B cell (primary cell): ENCODE measurements around the gene HRK. TPM values are rescaled to one million over a fixed set of nuclear protein-coding genes. Genes with fewer than 3 reads are reported as not detected.

Experiments
- ATAC-seq: fragments of 200-7000 bp; cut with Tn5 transposase; one replicate; pipeline ENCODE4 v1.10.0; 2021; ENCODE audit warnings: low read depth, mild to moderate bottlenecking, moderate number of reproducible peaks, moderate library complexity
- CTCF ChIA-PET: fragments of 350-600 bp; sonication (Branson Sonifier 250); formaldehyde crosslinking; loops from one replicate; lab custom pipeline; 2021; ENCODE audit warnings: antibody characterized with exemption, inconsistent platforms; lab: Charles Lee
- POLR2A ChIA-PET: fragments of 350-600 bp; sonication (Branson Sonifier 250); formaldehyde crosslinking; loops from one replicate; lab custom pipeline; 2021; ENCODE audit warnings: antibody characterized with exemption; lab: Charles Lee
- DNase-seq: peaks from one replicate; pipeline ENCODE4 v3.0.0; 2013
- H2AFZ ChIP-seq: 2 replicates; pipeline ENCODE4 v1.6.1; 2012; ENCODE audit warnings: mild to moderate bottlenecking, low read depth, low read length; ENCODE audit not compliant: insufficient read depth, poor library complexity, severe bottlenecking
- H3K27ac ChIP-seq, 2 donors: 1 replicate in 1 of 2; 2 replicates in 1 of 2; pipeline ENCODE4 v1.5.1; 2012 to 2013; ENCODE audit warnings: low read length in 2 of 2, mild to moderate bottlenecking in 2 of 2, moderate library complexity in 1 of 2
- H3K27me3 ChIP-seq, 4 experiments: fragments of 200-600 bp in 1 of 4; sonication (generic) in 1 of 4; replicated peaks in 1 of 4; 1 replicate in 2 of 4; 2 replicates in 2 of 4; pipeline versions ENCODE4 v1.6.1 to v1.7.0; 2013 to 2016; ENCODE audit warnings: low read length in 3 of 4, mild to moderate bottlenecking in 2 of 4, mixed read lengths in 1 of 4, moderate library complexity in 1 of 4; ENCODE audit not compliant: insufficient read depth in 4 of 4, control insufficient read depth in 3 of 4; ENCODE audit errors: control extremely low read depth in 1 of 4
- H3K36me3 ChIP-seq, 2 experiments: replicated peaks in 1 of 2; 1 replicate in 1 of 2; 2 replicates in 1 of 2; pipeline versions ENCODE4 v1.6.1 to v1.7.1; 2013; ENCODE audit warnings: low read length in 1 of 2; ENCODE audit not compliant: insufficient read depth in 2 of 2, control insufficient read depth in 1 of 2; ENCODE audit errors: control extremely low read depth in 1 of 2, extremely low read depth in 1 of 2
- H3K4me1 ChIP-seq, 2 donors: fragments of 200-600 bp in 1 of 2; sonication (generic) in 1 of 2; 1 replicate in 1 of 2; 2 replicates in 1 of 2; pipeline versions ENCODE4 v1.5.1 to v1.6.1; 2013 to 2017; ENCODE audit warnings: low read length in 2 of 2; ENCODE audit not compliant: control insufficient read depth in 2 of 2, insufficient read depth in 2 of 2
- H3K4me2 ChIP-seq: replicated peaks from 2 replicates; pipeline ENCODE3; 2012; ENCODE audit warnings: mild to moderate bottlenecking, low read depth, low read length; ENCODE audit not compliant: poor library complexity, severe bottlenecking
- H3K4me3 ChIP-seq, 5 experiments: fragments of 200-600 bp in 1 of 5; sonication (generic) in 1 of 5; 1 replicate in 3 of 5; 2 replicates in 2 of 5; pipeline versions ENCODE4 v1.5.1 to v1.7.0; 2011 to 2016; ENCODE audit warnings: low read length in 4 of 5, mild to moderate bottlenecking in 4 of 5, low read depth in 2 of 5, control low read depth in 1 of 5, moderate library complexity in 1 of 5; ENCODE audit not compliant: insufficient read depth in 1 of 5; ENCODE audit errors: control extremely low read depth in 1 of 5, extremely low read depth in 1 of 5
- H3K79me2 ChIP-seq: fragments of 200-600 bp; sonication (generic); one replicate; pipeline ENCODE4 v1.6.0; 2016; ENCODE audit warnings: low read length; ENCODE audit not compliant: control insufficient read depth, insufficient read depth
- H3K9ac ChIP-seq: fragments of 200-600 bp; sonication (generic); 2 replicates; pipeline ENCODE4 v1.6.1; 2017; ENCODE audit warnings: mild to moderate bottlenecking, low read length, moderate library complexity
- H3K9me3 ChIP-seq, 3 donors: one replicate each; pipeline versions ENCODE4 v1.6.1 to v1.7.1; 2013; ENCODE audit warnings: low read length in 2 of 3; ENCODE audit not compliant: control insufficient read depth in 2 of 3, insufficient read depth in 1 of 3; ENCODE audit errors: control extremely low read depth in 1 of 3
- H4K20me1 ChIP-seq: 2 replicates; pipeline ENCODE4 v1.6.0; 2012; ENCODE audit warnings: mild to moderate bottlenecking, low read length; ENCODE audit not compliant: insufficient read depth, control insufficient read depth, poor library complexity, severe bottlenecking
- H3K27ac Mint-ChIP-seq: one replicate; pipeline ENCODE4 v1.8.0; 2021; ENCODE audit warnings: mixed read lengths
- H3K27me3 Mint-ChIP-seq: one replicate; pipeline ENCODE4 v1.8.0; 2021; ENCODE audit warnings: mixed read lengths
- H3K4me1 Mint-ChIP-seq: one replicate; pipeline ENCODE4 v1.8.0; 2021; ENCODE audit warnings: mixed read lengths
- H3K4me3 Mint-ChIP-seq: one replicate; pipeline ENCODE4 v1.8.0; 2021; ENCODE audit warnings: mixed read lengths
- H3K9me3 Mint-ChIP-seq: one replicate; pipeline ENCODE4 v1.8.0; 2022; ENCODE audit warnings: mixed read lengths; ENCODE audit not compliant: insufficient read depth
- CTCF ChIP-seq: fragments of 200-600 bp; IDR thresholded peaks from one replicate; pipeline ENCODE4 v1.8.0; 2022; ENCODE audit warnings: antibody characterized with exemption, mild to moderate bottlenecking
- EZH2 ChIP-seq: IDR thresholded peaks from 2 replicates; pipeline ENCODE4 v1.6.1; 2012; ENCODE audit warnings: borderline replicate concordance, low read depth, mild to moderate bottlenecking, moderate library complexity, low read length; ENCODE audit not compliant: insufficient read depth, poor library complexity, severe bottlenecking
- WGBS: methylation state at CpG from one replicate; pipeline ENCODE4 v1.1.5; 2013; ENCODE audit warnings: missing lambda C conversion rate; ENCODE audit not compliant: insufficient coverage; 5-methylcytosine and 5-hydroxymethylcytosine counted together
- intact Hi-C: fragments of 100-400 bp; cut with micrococcal nuclease; formaldehyde crosslinking; loops from one replicate; pipeline ENCODE4 v1.10.0; 2022
- polyA plus RNA-seq: library from polyadenylated mRNA; depleted of rRNA; stranded (reverse); fragments of >200 nt; gene quantifications from 2 replicates; pipeline ENCODE4 v1.2.3, GENCODE V29; 2012
- total RNA-seq, 2 donors: library from RNA; stranded (reverse); fragments of 120-200 nt in 1 of 2; gene quantifications; 1 replicate in 1 of 2; 2 replicates in 1 of 2; pipeline versions ENCODE4 v1.2.3 to v1.2.4, GENCODE V29; 2013 to 2022

HRK gene
- total and polyA plus RNA-seq, 2 donors (not counting 1 experiment from before 2014, with no cell fraction given), result 1.8 to 45.1 TPM

- Mint-ChIP-seq H3K4me1 (no peaks in the 10 kb centered on the region), H3K27me3 (peaks cover 35% of the 10 kb centered on the region), H3K27ac (no peak overlapping the region), H3K4me3 (no peak overlapping the region), H3K9me3 (no peaks in the 10 kb centered on the region)
- H3K27me3 ChIP-seq, result peaks cover 0 to 11% (median 4%) of the 10 kb centered on the region in 4 experiments
- 70% methylated on average over 4 of the region's 4 CpGs for WGBS
- H3K27ac ChIP-seq, result no peak overlapping the region
- peaks cover 0 to 2% (median 0%) of the 10 kb centered on the region in 3 donors for H3K9me3 ChIP-seq
- no peaks in the 10 kb centered on the region for H4K20me1 ChIP-seq
- H3K79me2 ChIP-seq, result no peaks in the 10 kb centered on the region
- H3K4me2 ChIP-seq, result no peak overlapping the region
- no peaks in the 10 kb centered on the region for H3K36me3 ChIP-seq
- H3K4me3 ChIP-seq, result no peak overlapping the region
- DNase-seq, result no peak
- POLR2A ChIA-PET, result no interaction called here
- no peak for TF ChIP-seq EZH2
- no peak for TF ChIP-seq CTCF
- no peak overlapping the region for H2AFZ ChIP-seq
- no peak for ATAC-seq
- CTCF ChIA-PET, result interaction anchor here (0.7 kb wide), 1 partner anchor 11 kb away, joined by 3 read pairs; no protein-coding TSS in a partner anchor
- H3K4me1 ChIP-seq, result no peaks in the 10 kb centered on the region
- no peak overlapping the region for H3K9ac ChIP-seq
- intact Hi-C loops, result no loop called here
Observed at GRCh38 chr12:116903818-116904217, 22.6 kb upstream of the HRK start.

GRCh38 chr12:116901612-116902011, 20.4 kb upstream of the HRK start:
- no peaks in the 10 kb centered on the region for H3K9me3 Mint-ChIP-seq
- Histone ChIP-seq H3K9ac (no peak overlapping the region), H4K20me1 (no peaks in the 10 kb centered on the region), H3K79me2 (no peaks in the 10 kb centered on the region), H2AFZ (no peak overlapping the region), H3K9me3 (peaks cover 0 to 2% (median 0%) of the 10 kb centered on the region in 3 donors), H3K27ac (no peak overlapping the region), H3K4me1 (no peaks in the 10 kb centered on the region), H3K27me3 (peaks cover 0 to 13% (median 4%) of the 10 kb centered on the region in 4 experiments), H3K36me3 (no peaks in the 10 kb centered on the region), H3K4me2 (no peak overlapping the region), H3K4me3 (no peak overlapping the region)
- intact Hi-C loops, result no loop called here
- no peak overlapping the region for H3K27ac Mint-ChIP-seq
- no CpG with 5 or more reads among the region's 2 CpGs for WGBS
- H3K4me3 Mint-ChIP-seq, result no peak overlapping the region
- ChIA-PET POLR2A (no interaction called here), CTCF (no interaction called here)
- TF ChIP-seq CTCF (no peak), EZH2 (no peak)
- DNase-seq (no peak), ATAC-seq (no peak)
- H3K27me3 Mint-ChIP-seq, result peaks cover 41% of the 10 kb centered on the region
- H3K4me1 Mint-ChIP-seq, result no peaks in the 10 kb centered on the region
